Left hindlimb (tissue), 1 donor: Measurements from ENCODE around the gene ICAM2.
A peak's percentile ranks its signal among the peaks of the same experiment; 100 is the strongest.
"Not testable (repeated sequence)": the region's sequence is repeated elsewhere in the genome, so short reads cannot be mapped to it uniquely, and the experiment has no call there.

ENCODE experiments used
- DNase-seq: peaks from one replicate; pipeline ENCODE4 v3.0.0-alpha.2; 2018

The ICAM2 gene

DNA sequence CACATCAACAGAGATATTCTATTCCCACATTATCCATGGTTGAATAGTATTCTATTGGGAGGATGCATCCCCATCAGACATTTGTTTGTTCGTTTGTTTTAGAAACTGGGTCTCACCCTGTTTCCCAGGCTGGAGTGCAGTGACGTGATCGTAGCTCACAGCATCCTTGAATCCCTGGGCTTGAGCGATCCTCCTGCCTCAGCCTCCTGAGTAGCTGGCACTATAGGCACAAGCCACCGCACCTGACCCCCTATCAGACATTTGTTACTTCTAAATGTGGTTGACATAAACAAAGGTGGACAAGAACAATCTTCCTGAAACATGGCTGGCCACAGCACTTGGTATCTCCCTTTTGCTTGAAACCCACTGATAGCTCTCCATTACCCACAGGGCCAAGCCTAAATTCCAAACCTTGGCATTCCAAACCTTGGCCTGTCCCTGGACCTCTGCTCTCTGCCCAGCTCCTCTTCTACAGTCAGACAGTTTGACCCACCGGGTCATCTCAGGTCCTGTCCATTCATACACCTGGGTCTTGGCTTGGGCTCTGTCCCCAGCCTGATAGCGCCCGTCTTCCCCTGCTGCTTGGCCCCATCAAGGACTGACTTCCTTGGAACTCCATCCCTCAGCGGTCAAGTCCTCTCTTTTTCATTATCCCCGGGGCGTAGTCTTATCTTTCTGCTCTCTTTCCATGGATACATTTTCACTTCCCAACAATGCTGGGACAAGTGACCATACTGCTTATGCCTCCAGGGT is 23.8 kb downstream of the ICAM2 start:
- no peak for DNase-seq

DNA sequence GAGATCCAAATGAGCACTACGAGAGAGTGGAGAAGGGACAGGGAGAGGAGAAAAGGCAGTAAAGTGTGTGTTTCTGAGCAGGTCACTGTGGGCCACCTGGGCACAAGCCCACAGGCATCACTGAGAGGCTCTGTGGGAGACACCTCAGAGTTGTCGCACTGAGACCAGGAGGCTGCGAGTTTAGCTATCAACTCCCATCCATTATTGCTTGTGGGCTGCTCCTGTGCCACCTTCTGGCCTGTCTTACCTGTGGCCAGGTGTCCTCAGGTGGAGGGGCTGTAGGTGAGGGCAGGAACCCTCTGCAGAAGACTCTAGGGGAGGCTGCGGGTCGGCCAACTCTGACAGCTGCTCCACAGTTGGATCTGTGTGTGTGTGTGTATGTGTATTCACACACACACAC is 24.8 kb downstream of the ICAM2 start:
- no peak for DNase-seq

DNA sequence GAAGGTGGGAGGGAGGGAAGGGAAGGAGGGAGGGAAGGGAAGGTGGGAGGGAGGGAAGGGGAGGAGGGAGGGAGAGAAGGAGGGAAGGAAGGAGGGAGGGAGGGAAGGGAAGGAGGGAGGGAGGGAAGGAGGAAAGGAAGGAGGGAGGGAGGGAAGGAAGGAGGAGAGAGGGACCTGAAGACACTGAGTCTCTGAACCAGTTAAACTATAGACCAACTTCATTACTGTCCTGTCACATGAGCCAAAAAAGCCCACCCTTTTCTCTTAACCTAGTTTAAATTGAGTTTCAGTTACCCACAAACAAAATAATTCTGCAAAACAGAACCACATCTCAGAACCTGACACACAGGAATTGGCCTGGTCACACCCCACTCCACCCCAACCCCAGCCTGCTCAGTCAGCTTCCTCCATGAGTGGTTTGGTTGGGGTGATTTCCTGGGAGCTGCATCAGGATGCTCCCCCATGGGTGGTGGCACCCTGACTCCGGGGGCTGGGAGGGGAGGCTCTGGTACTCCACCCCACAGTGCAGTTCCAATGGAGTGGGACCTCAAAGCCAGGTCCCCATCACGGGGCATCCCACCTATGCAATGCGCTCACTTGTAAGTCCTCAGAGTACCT is 27.0 kb downstream of the ICAM2 start:
- DNase-seq: no peak

DNA sequence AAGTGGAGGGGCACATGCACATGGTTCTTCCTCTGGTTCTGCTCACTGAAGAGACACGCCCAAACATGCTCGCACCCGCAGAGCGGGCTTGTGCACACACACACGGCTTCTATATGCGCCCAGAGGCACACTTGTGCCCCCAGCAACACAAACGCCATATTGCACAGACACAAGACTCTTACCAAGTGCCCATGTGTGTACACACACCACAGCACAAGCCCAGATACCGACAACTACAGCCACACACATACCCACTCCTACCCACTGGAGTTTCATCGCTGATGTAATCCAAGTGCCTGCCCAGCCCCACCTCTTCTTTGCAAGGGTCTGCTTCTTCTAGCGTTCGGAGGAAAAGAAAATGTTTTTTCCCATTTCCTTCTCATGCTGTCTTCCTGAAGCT is 28.8 kb downstream of the ICAM2 start:
- no peak for DNase-seq

DNA sequence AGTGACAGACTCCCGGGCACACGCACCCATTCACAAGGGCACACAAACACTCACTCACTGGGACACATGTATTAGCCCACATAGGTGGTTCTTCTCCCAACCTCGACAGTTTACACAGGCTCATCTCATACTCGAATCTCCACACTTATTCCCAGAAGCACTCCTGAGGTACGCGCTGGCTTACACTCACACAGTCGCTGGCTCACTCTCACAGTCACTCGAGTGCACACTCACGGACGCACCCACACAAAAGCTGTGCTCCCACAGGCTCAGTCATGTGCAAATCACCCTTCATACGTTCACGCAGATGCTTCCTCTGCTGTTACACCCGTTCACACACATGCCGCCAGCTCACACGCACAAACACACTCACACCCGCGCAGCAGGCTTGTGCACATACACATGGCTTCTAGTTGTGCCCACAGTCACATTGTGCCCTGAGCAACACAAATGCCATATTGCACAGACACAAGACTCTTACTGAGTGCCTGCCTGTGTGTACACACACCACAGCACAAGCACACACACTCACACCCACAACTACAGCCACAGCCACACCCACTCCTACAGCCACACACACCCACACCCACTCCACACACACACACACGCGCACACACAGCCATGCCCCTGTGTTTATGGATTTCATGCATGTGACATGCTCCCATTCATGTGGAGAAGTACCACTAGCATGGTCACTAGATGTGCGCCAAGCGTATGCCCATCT is 30.6 kb downstream of the ICAM2 start:
- DNase-seq: no peak

DNA sequence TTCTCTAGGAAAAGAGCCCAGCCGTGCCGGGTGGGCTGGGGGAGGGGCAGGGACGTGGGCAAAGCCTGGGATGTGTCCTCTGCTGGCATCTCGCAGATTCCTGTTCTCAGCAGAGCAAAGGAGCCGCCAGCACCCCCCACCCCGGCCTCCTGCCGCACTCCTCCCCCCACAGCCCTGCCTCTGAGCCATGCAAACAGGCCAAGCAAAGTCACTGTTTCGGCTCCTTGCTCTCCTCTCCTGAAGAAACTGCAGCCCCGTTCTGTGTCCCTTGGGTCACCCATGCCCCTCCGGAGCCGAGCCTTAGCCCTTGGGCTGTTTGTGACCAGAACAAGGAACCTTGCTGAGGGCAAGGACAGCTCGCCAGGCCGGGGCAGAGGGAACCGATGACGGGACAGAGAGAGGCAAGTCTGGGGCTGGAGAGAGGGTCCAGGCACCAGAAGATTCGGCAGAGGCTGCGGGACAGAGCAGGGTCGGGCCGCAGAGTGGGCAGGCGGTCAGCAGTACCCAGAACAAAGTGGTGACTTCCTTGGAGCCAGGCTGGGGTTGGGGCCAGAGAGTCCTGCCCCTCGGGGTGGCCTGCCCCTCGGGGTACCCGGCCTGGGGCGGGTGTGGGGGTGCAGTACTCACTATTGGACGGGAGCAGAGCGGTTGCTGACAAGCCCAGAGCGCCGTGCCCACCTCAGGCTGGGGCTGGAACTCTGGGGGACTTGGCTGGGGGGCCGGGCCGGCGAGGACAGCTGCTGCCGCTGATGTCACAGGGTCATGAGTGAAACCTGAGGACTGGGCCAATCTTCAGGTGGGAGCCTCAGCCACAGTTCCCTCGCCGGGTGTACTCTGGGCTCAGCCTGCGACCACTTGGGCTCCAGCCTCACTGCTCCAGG is 31.5 kb downstream of the ICAM2 start:
- peak; percentile 81 for DNase-seq

DNA sequence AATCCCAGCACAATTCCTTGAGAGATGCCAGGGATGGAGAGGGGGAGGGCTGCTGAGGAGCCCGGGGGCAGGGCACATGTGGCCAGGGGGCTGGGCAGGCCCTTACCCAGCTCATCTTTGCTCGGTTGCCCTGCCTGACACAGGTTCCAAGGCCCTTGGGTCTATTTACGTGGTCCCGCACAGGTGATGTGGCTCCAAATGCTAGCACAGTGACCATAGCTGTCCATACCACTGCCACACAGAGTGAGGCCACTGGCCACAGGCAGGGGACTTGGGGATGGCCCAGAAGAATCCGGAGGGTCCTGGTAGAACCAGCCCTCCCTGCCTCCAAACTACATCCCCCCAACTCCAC is 32.3 kb downstream of the ICAM2 start:
- DNase-seq: no peak

DNA sequence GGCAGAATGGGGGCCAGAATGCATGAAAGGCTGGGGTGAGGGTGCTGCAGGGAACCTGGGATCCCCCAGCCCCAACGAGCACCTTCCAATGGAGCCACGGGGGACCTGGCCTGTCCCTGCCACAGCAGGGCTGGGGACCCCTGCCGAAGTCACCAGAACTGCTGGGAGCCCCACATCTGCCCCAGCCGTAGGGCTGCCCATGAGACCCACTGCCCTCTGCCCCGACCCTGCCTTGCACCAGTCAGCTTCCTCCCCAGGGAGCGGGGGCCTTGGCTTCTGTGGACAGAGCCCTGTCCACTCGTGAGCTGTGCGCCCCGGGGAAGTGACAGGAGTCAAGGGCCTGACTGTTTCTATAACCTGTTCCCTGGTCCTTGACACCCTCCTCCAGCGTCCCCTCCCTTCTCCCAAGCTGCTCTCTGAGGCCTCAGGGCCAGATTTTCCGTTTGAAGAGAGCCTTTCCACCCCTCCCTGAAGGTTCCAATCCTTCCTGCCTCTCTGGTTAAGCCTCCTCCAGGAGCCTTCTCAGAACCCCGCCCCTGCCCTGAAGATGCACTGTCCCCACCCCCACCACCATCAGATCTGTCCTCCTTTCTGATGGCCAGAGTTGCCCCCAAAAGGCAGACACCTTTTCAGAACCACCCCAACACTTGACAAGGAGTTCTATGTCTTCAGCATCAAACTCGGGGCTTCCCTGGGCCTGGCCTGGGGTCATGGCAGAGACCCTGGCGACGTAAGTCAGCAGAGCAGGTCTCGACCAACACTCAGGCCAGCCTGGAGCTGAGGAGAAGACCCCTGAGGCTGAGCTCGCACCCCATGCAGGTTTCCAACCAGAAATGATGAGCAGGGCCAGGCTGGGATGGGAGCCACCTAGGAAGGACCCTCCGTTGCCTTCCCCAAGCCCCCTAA is 33.0 kb downstream of the ICAM2 start:
- DNase-seq: no peak

DNA sequence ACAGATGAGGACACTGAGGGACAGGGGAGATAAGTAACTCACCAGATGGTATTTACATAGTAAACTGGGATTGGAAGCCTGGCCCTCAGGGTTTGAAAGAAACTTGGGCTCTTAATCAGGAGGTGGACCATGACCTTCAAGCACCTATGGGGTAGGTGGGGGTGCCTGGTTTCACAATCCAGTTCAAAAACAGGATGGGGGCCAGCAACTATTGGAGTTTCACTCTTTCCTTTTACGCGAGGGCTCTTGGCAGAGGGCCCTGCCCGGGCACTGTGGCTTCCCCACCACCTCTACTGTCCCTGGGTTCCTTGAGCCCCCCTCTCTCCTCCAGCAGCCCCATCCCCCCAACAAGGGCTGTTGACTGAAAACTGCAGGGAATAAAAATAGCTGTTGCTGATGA is 33.6 kb downstream of the ICAM2 start:
- no peak for DNase-seq

DNA sequence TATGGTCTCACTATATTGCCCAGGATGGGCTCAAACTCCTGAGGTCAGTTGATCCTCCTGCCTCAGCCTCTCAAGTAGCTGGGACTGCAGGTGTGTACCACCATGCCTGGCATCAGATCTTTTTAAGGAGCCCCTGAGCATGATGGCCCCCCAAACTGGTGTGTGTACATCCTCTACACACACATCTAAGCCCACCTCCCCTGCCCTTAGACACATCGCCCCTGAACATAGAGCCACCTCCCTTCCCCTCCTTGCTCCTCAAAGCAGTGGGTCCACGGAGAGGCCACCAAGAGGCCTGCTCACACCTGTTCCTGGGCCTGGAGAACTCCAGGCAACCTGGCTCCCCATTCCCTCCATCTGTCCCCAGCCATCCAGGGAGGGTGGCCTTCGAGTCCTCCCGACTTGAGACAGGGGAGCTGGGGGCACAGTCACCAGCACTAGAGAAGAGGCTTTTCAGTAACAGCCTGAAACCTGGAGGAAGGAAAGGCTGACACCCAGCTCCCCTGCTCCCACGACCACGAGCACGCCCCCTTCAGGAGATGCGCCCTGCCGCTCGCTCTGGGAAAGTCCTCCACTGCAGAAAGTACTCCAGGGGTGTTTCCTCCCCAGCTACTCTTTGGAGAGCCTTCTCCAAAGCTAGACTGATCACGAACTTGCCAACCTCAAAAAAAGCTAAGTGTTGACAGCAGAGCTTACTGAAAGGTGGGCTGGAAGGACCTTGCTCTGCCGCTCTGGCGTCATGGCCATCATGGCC is 34.9 kb downstream of the ICAM2 start:
- no peak for DNase-seq

DNA sequence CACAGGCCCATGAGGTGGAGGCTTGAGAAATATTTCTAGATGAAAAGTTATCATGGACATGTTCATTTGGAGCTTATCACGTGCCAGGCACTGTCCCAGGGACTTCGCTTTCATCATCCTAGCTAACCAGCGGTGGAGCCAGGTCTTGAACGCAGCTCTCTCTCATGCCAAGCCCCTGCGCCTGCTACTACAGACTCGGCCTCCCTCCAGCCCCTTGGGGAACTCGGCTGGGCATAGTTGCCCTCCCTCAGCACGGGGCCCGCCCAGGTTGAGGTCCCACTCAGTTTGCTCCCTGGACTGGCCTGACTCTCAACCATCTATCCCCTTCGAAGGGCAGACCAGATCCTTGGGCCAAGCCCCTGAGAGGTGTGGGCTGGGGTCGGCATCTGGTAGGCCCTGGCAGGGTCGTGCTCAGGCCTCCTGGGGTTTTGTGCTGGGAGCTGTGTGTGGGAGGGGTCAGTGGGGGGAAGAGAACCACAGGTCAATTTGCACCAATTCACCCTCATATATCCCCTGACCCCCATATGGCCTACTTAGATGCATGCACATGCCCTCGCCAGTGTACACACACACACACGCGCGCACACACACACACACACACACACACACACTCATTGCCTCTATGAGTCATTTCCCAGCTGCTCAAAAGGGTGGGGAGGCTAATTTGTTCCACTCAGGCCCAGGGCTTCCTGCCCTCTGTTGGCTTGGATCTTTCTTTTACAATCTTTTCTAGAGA is 35.6 kb downstream of the ICAM2 start:
- DNase-seq: peak; percentile 72

DNA sequence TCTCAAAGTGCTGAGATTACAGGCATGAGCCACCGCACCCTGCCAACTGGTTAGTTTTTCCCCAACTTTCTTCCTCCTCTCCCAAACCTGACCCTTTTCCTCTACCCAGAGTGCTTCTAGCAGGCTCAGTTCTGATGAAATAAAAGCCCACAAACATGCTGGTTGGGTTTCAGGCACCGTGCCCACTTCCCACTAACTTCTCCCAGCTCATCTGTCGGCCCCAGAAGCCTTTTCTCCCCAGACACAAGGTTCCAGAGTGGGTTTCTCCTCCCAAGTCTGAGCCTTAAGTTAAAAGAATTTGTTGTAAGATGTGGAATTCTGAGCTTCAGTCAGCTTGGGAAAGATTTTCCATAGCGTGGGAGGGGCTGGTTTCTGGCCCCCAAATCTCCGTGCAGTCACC is 36.2 kb downstream of the ICAM2 start:
- no peak for DNase-seq

DNA sequence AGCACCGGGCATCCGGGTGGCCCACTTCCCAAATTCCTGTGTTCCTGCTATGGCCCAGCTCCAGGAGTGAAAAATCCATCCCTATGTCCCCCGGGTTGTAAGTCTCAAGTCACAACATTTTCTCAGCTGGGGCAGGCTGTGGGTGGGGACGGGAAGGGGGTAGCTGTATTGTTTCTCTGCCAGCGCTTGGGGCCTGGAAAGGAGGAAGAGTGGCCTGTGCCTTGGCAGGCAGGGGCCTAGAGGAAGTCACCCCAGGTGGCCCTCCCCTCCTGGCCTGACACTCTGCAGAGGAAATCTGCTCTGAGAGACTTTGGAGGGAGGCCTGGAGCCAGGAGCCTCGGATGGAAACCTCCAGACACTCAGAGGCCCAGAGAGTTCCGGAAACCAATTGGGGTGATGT is 37.1 kb downstream of the ICAM2 start:
- peak; percentile 57 for DNase-seq

DNA sequence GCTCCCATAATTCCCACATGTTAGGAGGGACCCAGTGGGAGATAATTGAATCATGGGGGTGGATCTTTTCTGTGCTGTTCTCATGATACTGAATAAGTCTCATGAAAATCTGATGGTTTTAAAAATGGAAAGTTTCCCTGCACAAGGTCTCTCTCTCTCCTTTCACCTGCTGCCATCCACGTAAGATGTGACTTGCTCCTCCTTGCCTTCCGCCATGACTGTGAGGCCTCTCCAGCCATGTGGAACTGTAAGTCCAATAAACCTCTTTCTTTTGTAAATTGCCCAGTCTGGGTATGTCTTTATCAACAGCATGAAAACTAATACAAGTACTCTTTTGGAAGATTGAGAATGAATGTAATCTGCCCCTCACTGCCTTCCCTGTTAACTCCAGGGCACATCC is 37.8 kb downstream of the ICAM2 start:
- DNase-seq: not testable (repeated sequence)

DNA sequence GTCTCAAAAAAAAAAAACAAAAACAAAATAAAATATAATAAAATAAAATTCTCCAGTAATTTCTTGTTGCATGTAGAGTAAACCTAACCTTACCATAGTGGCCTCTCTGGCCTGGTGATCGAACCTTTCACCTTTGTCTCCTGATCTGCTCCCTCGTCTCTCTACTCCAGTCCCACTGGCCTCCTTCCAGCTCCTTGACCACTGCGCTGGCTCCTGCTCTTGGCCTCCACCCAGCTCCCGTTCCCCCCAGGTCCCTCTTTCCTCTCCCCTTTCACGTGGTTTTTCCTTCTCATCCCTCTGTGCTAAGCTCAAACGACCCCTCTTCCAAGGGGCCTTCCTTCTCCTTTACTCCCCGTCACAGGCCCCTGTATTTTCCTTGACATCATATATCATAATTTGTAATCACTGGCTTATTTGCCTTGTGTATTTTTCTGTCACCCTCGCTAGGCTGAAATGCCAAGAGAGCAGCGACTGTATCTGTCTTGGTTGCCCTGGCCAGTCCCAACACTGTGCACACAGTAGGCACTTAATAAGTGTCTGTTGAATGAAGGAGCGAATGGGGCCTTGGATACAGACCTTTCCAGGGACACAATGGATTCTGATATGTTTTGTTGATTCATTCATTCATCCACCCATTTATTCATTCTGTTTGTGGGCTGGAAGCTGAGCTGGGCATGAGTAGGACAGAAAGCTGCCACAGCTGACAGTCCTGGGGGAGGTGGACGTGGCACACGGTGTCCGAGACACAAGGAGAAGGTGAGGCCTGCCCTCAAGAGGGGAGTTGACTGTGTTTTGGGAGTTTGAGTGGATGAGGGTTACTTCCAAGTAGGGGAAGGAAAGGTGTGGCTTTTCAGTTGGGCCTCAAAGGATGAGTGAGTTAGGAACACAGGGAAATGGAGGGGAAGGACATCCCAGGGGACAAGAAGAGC is 41.9 kb downstream of the ICAM2 start:
- no peak for DNase-seq

DNA sequence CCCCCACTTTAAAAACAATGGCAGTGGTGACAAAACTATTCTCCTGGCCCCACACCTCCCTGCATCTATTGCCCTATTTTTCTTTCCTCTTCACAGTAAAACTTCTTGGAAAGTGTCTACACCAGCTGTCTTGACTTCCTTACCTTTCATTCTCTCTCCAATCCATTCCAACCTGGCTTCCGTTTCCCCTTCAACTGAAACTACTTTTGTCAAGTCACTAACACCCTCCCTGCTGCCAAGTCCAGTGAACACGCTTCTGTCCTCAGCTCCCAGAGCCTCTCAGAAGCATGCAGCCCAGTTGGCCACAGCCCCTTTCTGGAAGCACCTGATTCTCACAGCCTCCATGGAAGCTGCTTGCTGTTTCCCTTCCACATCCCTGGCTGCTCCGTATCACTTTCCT is 43.7 kb downstream of the ICAM2 start:
- DNase-seq: no peak

DNA sequence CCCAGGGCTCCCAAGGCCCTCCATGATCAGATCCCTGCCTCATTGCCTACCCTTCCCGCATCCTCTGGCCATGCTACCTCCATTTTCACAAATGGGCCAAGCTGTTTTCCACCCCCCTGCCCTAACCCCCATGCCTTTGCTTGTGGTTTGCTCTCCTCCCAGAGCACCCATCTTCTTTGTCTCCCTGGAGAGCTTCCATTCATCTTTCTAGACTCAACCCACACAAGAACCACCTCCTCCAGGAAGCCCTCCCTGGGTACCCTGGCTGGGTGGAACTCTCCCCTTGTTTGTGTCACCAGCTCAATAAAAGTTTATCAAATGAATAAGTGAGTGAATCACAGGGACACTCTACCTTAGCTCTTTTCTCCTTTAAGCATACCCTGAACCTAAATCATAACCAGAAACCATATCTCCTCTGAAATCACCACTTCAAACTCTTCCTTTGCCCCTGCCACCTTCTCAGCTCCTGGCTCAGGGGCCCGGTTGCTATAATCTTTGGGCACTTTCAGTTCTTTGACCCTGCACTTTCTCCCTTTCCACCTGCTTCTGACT is 44.8 kb downstream of the ICAM2 start:
- DNase-seq: no peak

DNA sequence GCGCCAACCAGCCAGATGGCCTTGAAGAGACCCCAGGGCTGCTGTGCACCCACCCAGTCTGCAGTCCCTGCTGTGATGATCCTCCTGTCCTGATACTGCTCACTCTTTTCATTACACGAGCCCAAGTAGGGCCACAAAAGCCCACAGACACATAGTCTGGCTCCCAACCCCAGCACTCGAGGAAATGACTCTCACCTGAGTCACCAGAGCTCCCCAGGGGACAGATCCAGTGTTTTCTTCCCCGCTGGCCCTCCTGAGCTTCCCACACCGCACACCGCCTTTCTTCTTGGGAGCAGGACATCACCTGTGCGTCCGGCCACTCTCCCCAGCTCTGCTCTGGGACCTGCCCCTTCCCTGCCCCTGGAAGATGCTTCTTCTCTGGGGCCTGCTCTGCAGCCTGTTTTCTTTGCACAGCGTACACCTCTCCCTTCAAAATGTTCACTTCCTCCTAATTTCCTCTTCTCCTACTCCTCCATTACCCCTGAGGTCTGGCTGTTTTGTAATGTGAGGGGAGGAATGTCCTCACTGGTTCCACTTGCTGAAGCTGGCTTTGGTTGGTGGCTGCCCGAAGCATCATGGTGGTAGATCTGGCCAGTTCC is 45.7 kb downstream of the ICAM2 start:
- no peak for DNase-seq
